ENCODE measurements around the gene CAMK4.

Gene CAMK4

DNA sequence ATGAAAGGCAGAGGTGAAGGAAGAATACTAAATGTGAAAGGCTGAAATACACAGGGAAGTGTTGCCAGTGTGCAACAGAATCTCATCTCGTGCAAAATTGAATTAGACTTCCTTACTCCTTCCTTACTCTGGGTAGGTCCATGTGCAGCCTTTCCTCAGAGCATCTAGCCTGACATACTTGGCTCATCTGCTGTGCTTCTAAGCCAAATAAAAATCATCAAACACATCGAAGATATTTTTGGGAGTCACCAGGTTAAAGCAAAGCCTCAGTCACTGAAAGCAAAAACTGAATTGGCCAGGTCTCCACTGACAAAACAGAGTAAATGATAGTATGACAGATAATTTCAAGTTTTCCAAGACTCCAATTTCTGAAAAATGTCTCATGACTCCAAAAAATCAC lies 268.8 kb downstream of the CAMK4 start:
- H3K27ac ChIP-seq = no peak overlapping the region
- TF ChIP-seq, protein P1, sequence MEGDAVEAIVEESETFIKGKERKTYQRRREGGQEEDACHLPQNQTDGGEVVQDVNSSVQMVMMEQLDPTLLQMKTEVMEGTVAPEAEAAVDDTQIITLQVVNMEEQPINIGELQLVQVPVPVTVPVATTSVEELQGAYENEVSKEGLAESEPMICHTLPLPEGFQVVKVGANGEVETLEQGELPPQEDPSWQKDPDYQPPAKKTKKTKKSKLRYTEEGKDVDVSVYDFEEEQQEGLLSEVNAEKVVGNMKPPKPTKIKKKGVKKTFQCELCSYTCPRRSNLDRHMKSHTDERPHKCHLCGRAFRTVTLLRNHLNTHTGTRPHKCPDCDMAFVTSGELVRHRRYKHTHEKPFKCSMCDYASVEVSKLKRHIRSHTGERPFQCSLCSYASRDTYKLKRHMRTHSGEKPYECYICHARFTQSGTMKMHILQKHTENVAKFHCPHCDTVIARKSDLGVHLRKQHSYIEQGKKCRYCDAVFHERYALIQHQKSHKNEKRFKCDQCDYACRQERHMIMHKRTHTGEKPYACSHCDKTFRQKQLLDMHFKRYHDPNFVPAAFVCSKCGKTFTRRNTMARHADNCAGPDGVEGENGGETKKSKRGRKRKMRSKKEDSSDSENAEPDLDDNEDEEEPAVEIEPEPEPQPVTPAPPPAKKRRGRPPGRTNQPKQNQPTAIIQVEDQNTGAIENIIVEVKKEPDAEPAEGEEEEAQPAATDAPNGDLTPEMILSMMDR (conservative IDR thresholded peaks at IDR 0.05) = no peak

DNA sequence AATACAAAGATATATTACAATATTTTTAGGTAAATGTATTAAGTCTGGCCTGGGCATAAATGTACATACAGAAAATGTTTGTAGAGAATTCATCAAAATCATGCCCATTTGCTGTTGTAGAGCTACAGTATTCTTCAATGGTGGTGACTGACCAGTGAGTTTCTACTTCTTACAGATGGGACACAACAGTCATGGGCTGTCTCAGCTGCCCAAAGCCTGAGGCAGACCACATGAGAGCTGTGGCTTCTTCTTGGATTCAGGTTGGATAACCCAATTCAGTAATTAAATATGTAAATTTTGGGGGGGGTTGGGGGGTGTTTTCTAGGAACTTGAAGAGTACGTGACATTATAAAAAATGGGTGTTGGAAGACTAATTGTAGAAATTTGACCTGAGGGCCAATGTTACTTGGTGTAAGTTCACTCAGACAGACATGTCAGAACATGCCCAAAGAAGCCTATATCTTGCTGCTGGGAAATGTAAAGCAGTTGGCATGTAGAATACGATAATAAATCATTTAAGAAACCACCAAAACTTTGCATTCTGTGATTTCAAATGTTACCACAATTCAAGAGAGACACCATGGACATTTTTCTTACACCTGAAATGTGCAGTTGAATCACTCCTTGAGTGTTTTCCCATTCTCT lies 270.3 kb downstream of the CAMK4 start:
- TF ChIP-seq, protein P1 (conservative IDR thresholded peaks at IDR 0.05) = no peak
- H3K27ac ChIP-seq = no peak overlapping the region

DNA sequence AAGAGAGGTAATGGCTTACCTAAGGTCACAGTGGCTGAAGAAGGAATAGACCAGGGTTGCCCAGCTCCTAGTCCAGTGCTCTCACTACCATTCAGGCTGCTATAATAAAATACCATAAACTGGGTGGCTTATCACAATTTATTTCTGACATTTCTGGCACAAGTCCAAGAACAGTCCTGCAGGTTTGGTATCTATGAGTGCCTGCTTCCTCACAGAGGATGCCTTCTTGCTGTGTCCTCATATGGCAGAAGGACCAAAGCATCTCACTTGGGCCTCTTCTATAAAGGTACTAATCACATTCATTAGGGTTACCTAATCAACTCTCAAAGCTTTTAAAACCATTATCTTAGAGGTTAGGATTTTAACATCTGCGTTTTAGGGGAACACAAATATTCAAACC lies 271.0 kb downstream of the CAMK4 start:
- H3K27ac ChIP-seq = no peak overlapping the region

DNA sequence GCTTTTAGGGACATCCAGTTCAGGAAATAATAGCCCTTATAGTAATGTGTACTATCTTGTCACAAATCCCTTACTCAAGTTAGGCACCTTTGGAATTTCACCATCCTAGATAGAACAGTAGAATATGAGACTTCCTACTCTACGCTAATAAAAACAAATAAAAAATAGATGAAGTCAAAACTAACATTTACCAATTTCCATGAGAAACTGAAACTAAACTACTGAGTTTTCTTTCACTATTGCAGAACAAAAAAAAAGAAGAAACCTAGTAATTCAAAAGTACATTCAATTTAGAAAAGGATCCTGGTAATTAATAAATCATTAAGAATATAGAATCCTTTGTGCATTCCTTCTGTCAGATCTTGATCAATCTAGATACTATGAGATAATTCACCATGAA lies 274.2 kb downstream of the CAMK4 start:
- TF ChIP-seq, protein P1 (conservative IDR thresholded peaks at IDR 0.05) = no peak
- H3K27ac ChIP-seq = no peak overlapping the region

More for the DNA sequence above, 271.0 kb downstream of the CAMK4 start:
- TF ChIP-seq, protein P1 (conservative IDR thresholded peaks at IDR 0.05) = no peak

DNA sequence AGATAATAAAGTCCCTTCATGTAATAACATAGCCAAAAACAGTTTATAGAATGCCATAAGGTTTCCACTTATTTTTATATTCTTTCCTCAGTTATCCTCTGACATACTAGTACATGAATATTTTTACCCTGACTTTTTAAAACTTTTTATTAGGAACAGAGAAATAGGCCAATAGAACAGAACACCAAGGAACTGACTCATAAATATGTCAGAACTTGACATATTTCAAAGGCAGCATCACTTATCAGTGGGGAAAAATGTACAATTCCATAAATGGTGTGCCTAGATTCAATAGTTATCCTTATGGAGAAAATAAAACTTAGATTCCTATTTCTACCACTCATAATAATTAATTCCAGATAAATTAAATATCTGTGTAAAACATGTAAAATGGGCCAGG lies 278.8 kb downstream of the CAMK4 start:
- TF ChIP-seq, protein P1 (conservative IDR thresholded peaks at IDR 0.05) = no peak
- no peak overlapping the region for H3K27ac ChIP-seq

DNA sequence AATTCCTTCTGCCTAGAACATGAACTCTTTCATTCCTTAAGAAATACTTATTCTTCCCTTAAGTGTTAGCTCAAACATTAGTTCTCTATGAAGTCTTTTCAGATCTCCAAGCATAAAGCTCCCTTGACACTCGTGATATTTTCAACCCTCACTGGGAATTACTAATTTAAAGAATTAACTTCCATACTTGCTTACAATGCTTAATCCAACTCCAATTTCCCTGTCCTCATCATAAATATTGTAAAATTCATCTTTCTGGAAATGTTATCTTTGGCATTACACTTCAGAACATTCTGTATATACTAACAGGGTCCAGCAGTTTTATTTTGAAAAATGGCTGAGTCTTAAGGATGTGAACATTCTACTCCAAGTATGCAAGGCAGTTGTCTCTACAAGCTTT lies 280.9 kb downstream of the CAMK4 start:
- no peak overlapping the region for H3K27ac ChIP-seq
- TF ChIP-seq, protein P1 (conservative IDR thresholded peaks at IDR 0.05) = no peak

DNA sequence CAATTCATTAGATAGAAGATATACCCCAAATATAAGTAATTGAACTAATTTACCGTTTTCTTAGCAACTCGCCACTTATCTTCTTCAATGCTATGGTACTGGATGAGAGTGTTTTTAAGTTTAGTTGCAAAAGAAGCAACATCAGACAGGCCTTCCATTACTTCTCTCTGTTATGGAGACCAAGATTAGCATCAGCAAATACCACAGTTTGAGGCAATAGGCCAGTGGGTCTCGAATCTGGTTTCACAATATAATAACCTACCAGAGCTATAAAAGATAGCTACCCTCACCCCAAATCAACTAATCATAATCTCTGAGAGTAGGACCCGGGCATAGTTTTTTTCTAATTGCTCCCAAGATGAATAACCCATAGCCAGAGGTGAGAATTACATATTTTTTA lies 283.1 kb downstream of the CAMK4 start:
- H3K27ac ChIP-seq = no peak overlapping the region
- TF ChIP-seq, protein P1 (conservative IDR thresholded peaks at IDR 0.05) = no peak

Measured in VCaP (cell line).